Activated T-cell treated with anti-CD3 and anti-CD28 coated beads, Interleukin-2, amount 50 U/mL, for 24 hours (primary cell): ENCODE data around the gene RUBCNL.

Source experiments
- DNase-seq: peaks from one replicate; pipeline ENCODE4 v3.0.0-alpha.2; 2020
- H3K27ac Mint-ChIP-seq: 2 replicates; pipeline ENCODE4 v1.8.0; 2020; ENCODE audit warnings: mild to moderate bottlenecking, mixed read lengths
- H3K27me3 Mint-ChIP-seq: 2 replicates; pipeline ENCODE4 v1.8.0; 2020; ENCODE audit warnings: mixed read lengths
- H3K36me3 Mint-ChIP-seq: 2 replicates; pipeline ENCODE4 v1.8.0; 2020; ENCODE audit warnings: low read depth, mixed read lengths
- H3K4me1 Mint-ChIP-seq: 2 replicates; pipeline ENCODE4 v1.8.0; 2020; ENCODE audit warnings: low read depth, mixed read lengths
- H3K4me3 Mint-ChIP-seq: 2 replicates; pipeline ENCODE4 v1.8.0; 2020; ENCODE audit warnings: mild to moderate bottlenecking, moderate library complexity, mixed read lengths
- H3K9me3 Mint-ChIP-seq: 2 replicates; pipeline ENCODE4 v1.8.0; 2020; ENCODE audit warnings: mixed read lengths

Gene RUBCNL

GRCh38 chr13:46340011-46340410 lies 47.0 kb downstream of the RUBCNL start:
- Mint-ChIP-seq H3K9me3 (peaks cover 10% of the 10 kb centered on the region), H3K27ac (peak overlapping the region; percentile 96), H3K4me1 (peaks cover 51% of the 10 kb centered on the region), H3K27me3 (no peaks in the 10 kb centered on the region), H3K4me3 (peak overlapping the region; percentile 57), H3K36me3 (peaks cover 5% of the 10 kb centered on the region)
- no peak for DNase-seq

DNA sequence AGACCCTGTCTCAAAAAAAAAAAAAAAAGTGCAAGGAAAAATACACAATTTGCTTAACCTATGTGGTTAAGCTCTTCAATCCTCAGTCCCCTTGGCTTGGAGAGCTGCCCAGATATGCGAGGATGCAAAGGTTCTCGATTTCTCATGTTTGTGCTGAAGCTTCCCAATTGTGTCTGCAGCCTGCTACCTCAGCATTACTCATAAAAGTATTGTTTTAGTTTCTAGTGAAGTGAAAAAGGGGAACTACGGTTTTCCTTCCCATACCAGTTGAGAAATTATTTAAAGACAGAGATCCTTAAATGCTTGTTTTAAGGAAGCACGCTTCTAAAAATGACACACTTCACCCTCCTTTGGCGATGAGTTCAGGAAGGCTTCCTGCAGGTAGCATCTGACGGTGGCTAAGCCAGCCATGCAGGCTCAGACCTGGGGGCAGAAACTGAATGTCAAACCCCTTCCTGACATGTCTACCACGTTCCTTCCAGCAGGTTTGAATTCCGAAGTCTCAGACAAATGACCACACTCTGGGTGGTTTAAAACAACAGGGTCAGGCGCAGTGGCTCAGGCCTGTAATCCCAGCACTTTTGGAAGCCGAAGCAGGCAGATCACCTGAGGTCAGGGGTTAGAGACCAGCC lies 47.9 kb downstream of the RUBCNL start:
- Mint-ChIP-seq H3K9me3 (peaks cover 10% of the 10 kb centered on the region), H3K4me1 (peaks cover 58% of the 10 kb centered on the region), H3K36me3 (peaks cover 5% of the 10 kb centered on the region), H3K27ac (peak overlapping the region; percentile 42), H3K4me3 (peak overlapping the region; percentile 28), H3K27me3 (no peaks in the 10 kb centered on the region)
- no peak for DNase-seq

GRCh38 chr13:46337700-46338099 lies 49.4 kb downstream of the RUBCNL start:
- H3K4me1 Mint-ChIP-seq: peaks cover 65% of the 10 kb centered on the region
- peaks cover 10% of the 10 kb centered on the region for H3K9me3 Mint-ChIP-seq
- no peak overlapping the region for H3K4me3 Mint-ChIP-seq
- H3K27ac Mint-ChIP-seq: no peak overlapping the region
- no peaks in the 10 kb centered on the region for H3K27me3 Mint-ChIP-seq
- peaks cover 5% of the 10 kb centered on the region for H3K36me3 Mint-ChIP-seq
- DNase-seq: no peak

GRCh38 chr13:46334035-46334822 lies 52.8 kb downstream of the RUBCNL start:
- Mint-ChIP-seq H3K27me3 (no peaks in the 10 kb centered on the region), H3K4me3 (no peak overlapping the region), H3K4me1 (peaks cover 55% of the 10 kb centered on the region), H3K36me3 (no peaks in the 10 kb centered on the region), H3K27ac (peak overlapping the region; percentile 38), H3K9me3 (peaks cover 3% of the 10 kb centered on the region)
- DNase-seq: no peak

GRCh38 chr13:46332772-46333171 lies 54.3 kb downstream of the RUBCNL start:
- H3K27me3 Mint-ChIP-seq: no peaks in the 10 kb centered on the region
- H3K4me3 Mint-ChIP-seq: no peak overlapping the region
- H3K9me3 Mint-ChIP-seq: peaks cover 3% of the 10 kb centered on the region
- H3K4me1 Mint-ChIP-seq: peaks cover 49% of the 10 kb centered on the region
- no peak for DNase-seq
- H3K36me3 Mint-ChIP-seq: no peaks in the 10 kb centered on the region
- H3K27ac Mint-ChIP-seq: no peak overlapping the region

GRCh38 chr13:46329624-46330023 lies 57.4 kb downstream of the RUBCNL start:
- no peak overlapping the region for H3K27ac Mint-ChIP-seq
- no peaks in the 10 kb centered on the region for H3K9me3 Mint-ChIP-seq
- H3K4me1 Mint-ChIP-seq: peaks cover 50% of the 10 kb centered on the region
- no peaks in the 10 kb centered on the region for H3K36me3 Mint-ChIP-seq
- DNase-seq: no peak
- H3K4me3 Mint-ChIP-seq: no peak overlapping the region
- H3K27me3 Mint-ChIP-seq: no peaks in the 10 kb centered on the region

GRCh38 chr13:46327246-46327645 lies 59.8 kb downstream of the RUBCNL start:
- DNase-seq: no peak
- Mint-ChIP-seq H3K9me3 (no peaks in the 10 kb centered on the region), H3K4me1 (peaks cover 27% of the 10 kb centered on the region), H3K27me3 (no peaks in the 10 kb centered on the region), H3K27ac (no peak overlapping the region), H3K36me3 (no peaks in the 10 kb centered on the region), H3K4me3 (no peak overlapping the region)

DNA sequence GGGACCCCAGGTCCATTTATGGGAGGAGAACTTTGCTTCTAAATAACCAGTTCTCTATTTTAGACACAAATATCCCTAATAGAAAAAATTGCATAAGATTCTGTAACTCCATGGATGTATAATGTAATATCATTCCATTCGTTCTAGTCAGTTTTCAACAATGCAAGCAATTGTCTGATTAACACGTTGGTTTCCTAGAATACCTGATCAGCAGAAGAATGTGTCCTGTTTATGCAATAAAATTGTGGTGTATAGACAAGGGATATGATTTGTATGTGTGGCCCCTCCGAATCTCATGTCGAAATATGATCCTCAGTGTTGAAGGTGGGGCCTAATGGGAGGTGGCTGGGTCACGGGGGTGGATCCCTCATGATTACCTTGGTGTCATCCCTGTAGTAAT lies 62.1 kb downstream of the RUBCNL start:
- H3K4me1 Mint-ChIP-seq: peaks cover 29% of the 10 kb centered on the region
- H3K9me3 Mint-ChIP-seq: no peaks in the 10 kb centered on the region
- no peak overlapping the region for H3K4me3 Mint-ChIP-seq
- H3K27ac Mint-ChIP-seq: no peak overlapping the region
- H3K27me3 Mint-ChIP-seq: no peaks in the 10 kb centered on the region
- DNase-seq: no peak
- H3K36me3 Mint-ChIP-seq: no peaks in the 10 kb centered on the region

- H3K27ac Mint-ChIP-seq: peak overlapping the region; percentile 90
- peaks cover under 1% of the 10 kb centered on the region for H3K36me3 Mint-ChIP-seq
- H3K9me3 Mint-ChIP-seq: no peaks in the 10 kb centered on the region
- H3K27me3 Mint-ChIP-seq: no peaks in the 10 kb centered on the region
- peak; percentile 77 for DNase-seq
- H3K4me1 Mint-ChIP-seq: peaks cover 32% of the 10 kb centered on the region
- H3K4me3 Mint-ChIP-seq: peak overlapping the region; percentile 75
These were observed 65.4 kb downstream of the RUBCNL start for GRCh38 chr13:46321494-46322225.

- Mint-ChIP-seq H3K27me3 (no peaks in the 10 kb centered on the region), H3K9me3 (no peaks in the 10 kb centered on the region), H3K36me3 (peaks cover 9% of the 10 kb centered on the region), H3K4me1 (peaks cover 29% of the 10 kb centered on the region), H3K27ac (peak overlapping the region; percentile 90), H3K4me3 (peak overlapping the region; percentile 75)
- peak; percentile 55 for DNase-seq
These were observed 66.2 kb downstream of the RUBCNL start for GRCh38 chr13:46320821-46321220.

GRCh38 chr13:46320406-46320805 lies 66.6 kb downstream of the RUBCNL start:
- Mint-ChIP-seq H3K27ac (peak overlapping the region; percentile 90), H3K4me1 (peaks cover 31% of the 10 kb centered on the region)

DNA sequence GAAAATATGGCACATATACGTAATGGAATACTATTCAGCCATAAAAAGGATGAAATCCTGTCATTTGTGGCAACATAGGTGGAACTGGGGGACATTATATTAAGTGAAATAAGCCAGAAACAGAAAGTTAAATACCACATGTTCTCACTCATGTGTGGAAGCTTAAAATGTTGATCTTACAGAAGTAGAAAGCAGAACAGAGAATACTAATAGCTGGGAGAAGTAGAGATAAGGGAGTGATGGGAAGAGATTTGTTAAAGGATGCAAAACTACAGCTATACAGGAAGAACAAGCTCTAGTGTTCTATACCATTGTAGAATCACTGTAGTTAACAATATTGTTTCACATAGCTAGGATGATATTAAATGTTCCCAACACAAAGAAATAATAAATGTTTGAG lies 68.1 kb downstream of the RUBCNL start:
- no peaks in the 10 kb centered on the region for H3K9me3 Mint-ChIP-seq
- H3K4me1 Mint-ChIP-seq: peaks cover 37% of the 10 kb centered on the region
- H3K36me3 Mint-ChIP-seq: peaks cover 20% of the 10 kb centered on the region
- no peaks in the 10 kb centered on the region for H3K27me3 Mint-ChIP-seq
- DNase-seq: no peak
- no peak overlapping the region for H3K4me3 Mint-ChIP-seq
- no peak overlapping the region for H3K27ac Mint-ChIP-seq

More at GRCh38 chr13:46320406-46320805, 66.6 kb downstream of the RUBCNL start:
- DNase-seq: no peak
- Mint-ChIP-seq H3K36me3 (peaks cover 13% of the 10 kb centered on the region), H3K27me3 (no peaks in the 10 kb centered on the region), H3K4me3 (peak overlapping the region; percentile 75), H3K9me3 (no peaks in the 10 kb centered on the region)

DNA sequence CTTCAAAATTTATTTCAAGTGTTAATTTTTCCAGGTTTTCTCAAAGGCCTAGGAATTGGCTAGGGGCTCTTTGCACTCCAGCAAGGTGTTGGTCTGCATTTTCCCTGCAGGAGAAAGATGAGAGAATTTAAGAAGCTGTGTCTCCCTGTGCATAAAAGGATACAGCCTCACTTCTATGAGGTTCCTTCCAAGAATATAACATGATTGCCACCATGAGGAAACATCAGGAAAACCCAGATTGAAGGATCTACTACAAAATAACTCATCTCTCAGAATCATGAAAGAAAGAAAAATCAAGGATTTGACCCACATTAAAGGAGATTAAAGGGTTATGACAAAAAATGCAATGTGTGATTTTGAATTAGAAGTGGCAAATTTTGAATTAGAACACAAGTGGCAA lies 69.9 kb downstream of the RUBCNL start:
- Mint-ChIP-seq H3K9me3 (no peaks in the 10 kb centered on the region), H3K4me1 (peaks cover 44% of the 10 kb centered on the region), H3K27ac (no peak overlapping the region), H3K4me3 (no peak overlapping the region), H3K27me3 (no peaks in the 10 kb centered on the region), H3K36me3 (peaks cover 25% of the 10 kb centered on the region)
- no peak for DNase-seq

DNA sequence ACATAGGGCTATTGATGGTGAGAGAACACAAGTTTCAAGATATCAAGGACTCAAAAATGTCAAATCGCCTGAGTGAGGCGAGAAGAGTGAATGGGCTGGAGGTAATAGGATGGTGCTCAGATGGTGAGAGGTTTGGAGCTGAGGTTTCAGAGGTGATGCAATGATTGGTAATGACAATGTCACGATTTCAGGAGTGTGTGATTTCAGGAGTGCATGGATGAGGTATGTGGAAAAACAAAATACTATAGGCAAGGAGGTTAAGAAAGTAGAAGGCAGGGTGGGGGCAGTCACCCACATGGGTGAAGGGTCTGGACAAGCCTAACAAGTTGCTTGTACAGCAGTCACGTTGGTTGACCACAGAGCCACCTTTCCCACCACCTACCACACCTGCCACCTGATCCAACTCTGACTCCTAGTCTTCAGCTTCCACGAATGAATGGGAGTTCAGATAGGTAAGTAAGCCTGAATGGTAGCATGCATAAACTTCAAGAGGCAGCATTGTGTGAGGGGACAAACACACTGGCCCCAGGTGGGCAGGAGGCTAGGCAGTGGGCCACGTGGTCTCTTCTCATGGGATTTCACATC lies 71.5 kb downstream of the RUBCNL start:
- Mint-ChIP-seq H3K4me1 (peaks cover 31% of the 10 kb centered on the region), H3K9me3 (no peaks in the 10 kb centered on the region), H3K27ac (peak overlapping the region; percentile 15), H3K36me3 (peaks cover 29% of the 10 kb centered on the region), H3K4me3 (no peak overlapping the region), H3K27me3 (no peaks in the 10 kb centered on the region)
- DNase-seq: no peak
